Kidney (tissue), 14 donors: ENCODE measurements around the gene TM9SF4. TPM values are rescaled to one million over a fixed set of nuclear protein-coding genes. Genes with fewer than 3 reads are reported as not detected.
A peak's percentile ranks its signal among the peaks of the same experiment; 100 is the strongest.

Experiments
- DNase-seq, 5 donors: peaks; one replicate each; pipeline ENCODE4 v3.0.0-alpha.2; 2013 to 2020
- FAIRE-seq: peaks from 2 replicates; lab custom pipeline; 2012; peaks lifted over from hg19 to GRCh38; lab: Jason Lieb, UNC
- H3K27ac ChIP-seq, 2 donors: one replicate each; pipeline ENCODE4 v1.7.0; 2013; ENCODE audit warnings: low read depth in 2 of 2, low read length in 2 of 2, inconsistent platforms in 1 of 2
- H3K27me3 ChIP-seq: one replicate; pipeline ENCODE4 v1.7.1; 2013; ENCODE audit warnings: low read length, inconsistent platforms; ENCODE audit not compliant: control insufficient read depth, insufficient read depth
- H3K36me3 ChIP-seq, 3 donors: one replicate each; pipeline versions ENCODE4 v1.7.0 to v1.7.1; 2013; ENCODE audit warnings: low read length in 3 of 3, control low read depth in 1 of 3, inconsistent platforms in 1 of 3; ENCODE audit not compliant: insufficient read depth in 3 of 3, control insufficient read depth in 2 of 3
- H3K4me1 ChIP-seq, 3 donors: one replicate each; pipeline versions ENCODE4 v1.7.0 to v1.7.1; 2013; ENCODE audit warnings: low read length in 3 of 3, inconsistent platforms in 1 of 3, low read depth in 1 of 3; ENCODE audit not compliant: control insufficient read depth in 2 of 3, insufficient read depth in 2 of 3
- H3K4me3 ChIP-seq, 3 donors: one replicate each; pipeline versions ENCODE4 v1.7.0 to v1.8.1; 2013; ENCODE audit warnings: low read length in 3 of 3, control low read depth in 1 of 3, inconsistent platforms in 1 of 3
- H3K9ac ChIP-seq, 3 donors: one replicate each; pipeline versions ENCODE4 v1.7.0 to v1.7.1; 2013; ENCODE audit warnings: low read length in 3 of 3, control low read depth in 1 of 3, inconsistent platforms in 1 of 3
- H3K9me3 ChIP-seq, 3 donors: one replicate each; pipeline versions ENCODE4 v1.7.0 to v1.7.1; 2013; ENCODE audit warnings: low read length in 3 of 3, control low read depth in 1 of 3, inconsistent platforms in 1 of 3; ENCODE audit not compliant: control insufficient read depth in 2 of 3, insufficient read depth in 1 of 3
- CTCF ChIP-seq: IDR thresholded peaks from 3 replicates; pipeline ENCODE4 v1.5.1; 2012; ENCODE audit warnings: mild to moderate bottlenecking, moderate library complexity, borderline replicate concordance; ENCODE audit not compliant: insufficient read depth; ENCODE audit errors: extremely low read depth
- intact Hi-C: fragments of 100-400 bp; cut with DNase I; formaldehyde crosslinking; loops from one replicate; pipeline ENCODE4 v1.11.1; 2022
- polyA plus RNA-seq: library from polyadenylated mRNA; stranded (reverse); fragments of 350-450 nt; fragmentation: Illumina TruSeq; extraction: RNeasy Lipid Tissue Mini Kit (QIAGEN cat#74804); gene quantifications from one replicate; pipeline ENCODE4 v1.2.3, GENCODE V29; 2014; ENCODE audit warnings: low read depth, low replicate concordance; ENCODE audit not compliant: insufficient read depth
- total RNA-seq: library from RNA; stranded (reverse); fragmentation: NEBNext Ultra II Directional; extraction: Animal tissue kit (Norgen Biotek cat#: 25700); gene quantifications from one replicate; pipeline ENCODE4 v1.2.1, GENCODE V29; 2021
- donor health status: control.
- donor health status: control.
- donor health status: control.
- donor health status: control.
- donor health status: control.
- donor health status: DM: yes; HTN: yes; CAD: no.
- donor health status: Normal renal cell carcinoma (clear cell type).

Gene TM9SF4
- total and polyA plus RNA-seq, 2 donors from 2014 or later: 26.3 to 52.0 TPM

DNA sequence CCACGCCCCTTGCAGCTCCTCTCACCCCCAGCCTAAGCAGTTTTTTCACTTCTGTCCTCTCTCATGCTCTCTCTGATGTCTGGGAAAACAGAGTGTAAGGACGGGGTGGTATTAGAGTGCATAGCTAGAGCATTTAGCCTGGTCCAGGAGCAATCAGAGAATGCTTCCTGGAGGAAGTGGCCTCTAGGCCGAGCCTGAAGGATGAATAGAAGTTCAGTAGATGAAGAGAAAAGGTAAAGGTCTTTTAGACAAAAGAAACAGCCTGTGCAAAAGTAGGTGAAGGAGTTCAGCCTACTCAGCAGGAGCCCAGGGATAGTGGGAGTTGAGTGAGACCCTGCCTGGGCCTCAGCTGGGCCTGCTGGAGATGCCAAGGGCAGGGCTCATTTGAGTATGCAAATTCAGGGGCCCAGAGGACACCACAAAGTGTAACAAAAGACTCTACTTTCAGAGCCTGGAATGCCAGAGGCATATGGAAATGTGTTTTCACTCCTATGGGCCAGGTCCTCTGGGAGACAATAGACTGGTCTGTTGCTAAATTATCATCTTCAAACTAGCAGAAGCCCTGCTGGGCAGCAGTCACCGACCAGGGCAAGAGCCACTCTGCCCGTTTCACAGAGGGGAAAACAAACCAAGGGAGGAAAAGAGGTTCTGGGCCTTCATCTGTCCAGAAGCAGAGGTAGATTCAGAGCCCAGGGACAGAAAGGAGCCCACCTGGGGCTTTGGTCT is 19.7 kb upstream of the TM9SF4 start:
- Histone ChIP-seq H3K4me1 (no peaks in the 10 kb centered on the region), H3K4me3 (no peak overlapping the region), H3K27ac (no peak overlapping the region), H3K36me3 (no peaks in the 10 kb centered on the region), H3K9ac (no peak overlapping the region), H3K9me3 (no peaks in the 10 kb centered on the region), H3K27me3 (no peaks in the 10 kb centered on the region)
- no peak for DNase-seq
- TF ChIP-seq CTCF: no peak
- intact Hi-C loops: no loop called here
- FAIRE-seq: no peak

DNA sequence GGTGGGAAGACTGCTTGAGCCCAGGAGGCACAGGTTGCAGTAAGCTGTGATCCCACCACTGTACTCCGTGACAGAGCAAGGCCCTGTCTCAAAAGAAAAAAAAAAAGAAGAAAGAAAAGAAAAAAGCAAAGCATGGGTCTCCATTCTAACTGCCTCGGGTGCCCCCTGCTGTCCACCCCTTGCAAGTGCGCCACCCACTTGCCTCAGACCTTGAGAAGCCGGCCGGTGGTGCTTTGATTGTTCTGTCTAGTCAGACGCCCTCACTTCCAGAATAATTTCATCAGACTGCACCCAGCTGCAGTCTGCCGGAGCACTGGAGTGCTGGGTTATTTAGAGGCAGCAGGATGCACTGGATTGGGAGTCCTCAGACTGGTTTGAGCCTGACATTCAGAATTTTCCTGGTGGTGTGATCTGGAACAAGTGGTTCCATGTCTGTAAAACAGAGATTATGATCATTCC is 17.6 kb upstream of the TM9SF4 start:
- Histone ChIP-seq H3K9ac (no peak overlapping the region), H3K27ac (no peak overlapping the region), H3K9me3 (no peaks in the 10 kb centered on the region), H3K27me3 (no peaks in the 10 kb centered on the region), H3K4me3 (no peak overlapping the region), H3K4me1 (no peaks in the 10 kb centered on the region), H3K36me3 (no peaks in the 10 kb centered on the region)
- peak; percentile 67 for TF ChIP-seq CTCF
- DNase-seq (peak; percentile 86 to 91 (median 87)), FAIRE-seq (no peak)
- intact Hi-C loops: no loop called here

DNA sequence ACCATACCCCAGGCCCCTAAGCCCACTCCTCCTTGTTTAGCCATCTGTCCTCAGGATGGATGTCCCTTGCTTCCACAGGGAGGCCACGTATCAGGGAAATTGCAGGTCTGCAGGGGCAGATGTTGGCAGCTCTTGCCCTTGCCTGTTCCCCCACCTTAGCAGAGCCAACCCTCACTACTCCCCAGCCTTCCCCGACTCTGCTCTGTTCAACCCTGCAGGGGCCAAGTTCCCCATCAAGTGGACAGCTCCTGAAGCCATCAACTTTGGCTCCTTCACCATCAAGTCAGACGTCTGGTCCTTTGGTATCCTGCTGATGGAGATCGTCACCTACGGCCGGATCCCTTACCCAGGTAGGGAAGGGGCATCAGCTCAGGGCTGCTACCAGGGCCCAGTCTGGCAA is 10.7 kb upstream of the TM9SF4 start:
- H3K9me3 ChIP-seq: no peaks in the 10 kb centered on the region
- DNase-seq: peak in 1 of 5 donors; percentile 36
- H3K36me3 ChIP-seq: no peaks in the 10 kb centered on the region
- intact Hi-C loops: no loop called here
- H3K9ac ChIP-seq: no peak overlapping the region
- H3K4me3 ChIP-seq: no peak overlapping the region
- no peaks in the 10 kb centered on the region for H3K4me1 ChIP-seq
- no peak for TF ChIP-seq CTCF
- H3K27ac ChIP-seq: no peak overlapping the region
- FAIRE-seq: no peak
- no peaks in the 10 kb centered on the region for H3K27me3 ChIP-seq
